ENCODE results near the gene CPXM1. TPM values are rescaled to one million over a fixed set of nuclear protein-coding genes. Genes with fewer than 3 reads are reported as not detected.

Gene CPXM1
- polyA plus RNA-seq, 1 donor = 28.6 TPM

GRCh38 chr20:2749343-2749950, 51.0 kb downstream of the CPXM1 start:
- H3K9me3 ChIP-seq (ENCODE audit: control insufficient read depth, low read depth, low read length) = no peaks in the 10 kb centered on the region
- WGBS (ENCODE audit: insufficient coverage, low lambda C conversion rate) = no CpG with 5 or more reads among the region's 49 CpGs
- no peak overlapping the region for H3K4me3 ChIP-seq (ENCODE audit: low read length)
- H3K36me3 ChIP-seq (ENCODE audit: control insufficient read depth, insufficient read depth, low read length) = no peaks in the 10 kb centered on the region
- no peak overlapping the region for H3K27ac ChIP-seq (ENCODE audit: low read length)
- H3K4me1 ChIP-seq (ENCODE audit: control insufficient read depth, insufficient read depth, low read length) = peaks cover 16% of the 10 kb centered on the region
- peaks cover 72% of the 10 kb centered on the region for H3K27me3 ChIP-seq (ENCODE audit: control insufficient read depth, insufficient read depth, low read length)
- no peak for DNase-seq

GRCh38 chr20:2748551-2749342, 51.7 kb downstream of the CPXM1 start:
- no peak overlapping the region for H3K4me3 ChIP-seq (ENCODE audit: low read length)
- no peaks in the 10 kb centered on the region for H3K36me3 ChIP-seq (ENCODE audit: control insufficient read depth, insufficient read depth, low read length)
- DNase-seq = no peak
- H3K27me3 ChIP-seq (ENCODE audit: control insufficient read depth, insufficient read depth, low read length) = peaks cover 65% of the 10 kb centered on the region
- WGBS (ENCODE audit: insufficient coverage, low lambda C conversion rate) = no CpG with 5 or more reads among the region's 10 CpGs
- no peak overlapping the region for H3K27ac ChIP-seq (ENCODE audit: low read length)
- H3K4me1 ChIP-seq (ENCODE audit: control insufficient read depth, insufficient read depth, low read length) = peaks cover 16% of the 10 kb centered on the region
- H3K9me3 ChIP-seq (ENCODE audit: control insufficient read depth, low read depth, low read length) = no peaks in the 10 kb centered on the region

GRCh38 chr20:2747676-2748235, 52.7 kb downstream of the CPXM1 start:
- Histone ChIP-seq H3K36me3 (ENCODE audit: control insufficient read depth, insufficient read depth, low read length) (no peaks in the 10 kb centered on the region), H3K4me3 (ENCODE audit: low read length) (no peak overlapping the region), H3K9me3 (ENCODE audit: control insufficient read depth, low read depth, low read length) (no peaks in the 10 kb centered on the region), H3K4me1 (ENCODE audit: control insufficient read depth, insufficient read depth, low read length) (peaks cover 12% of the 10 kb centered on the region), H3K27ac (ENCODE audit: low read length) (no peak overlapping the region), H3K27me3 (ENCODE audit: control insufficient read depth, insufficient read depth, low read length) (peaks cover 58% of the 10 kb centered on the region)
- 80% methylated on average over 1 of the region's 8 CpGs for WGBS (ENCODE audit: insufficient coverage, low lambda C conversion rate)
- no peak for DNase-seq

GRCh38 chr20:2746636-2747265, 53.7 kb downstream of the CPXM1 start:
- no peaks in the 10 kb centered on the region for H3K9me3 ChIP-seq (ENCODE audit: control insufficient read depth, low read depth, low read length)
- no CpG with 5 or more reads among the region's 8 CpGs for WGBS (ENCODE audit: insufficient coverage, low lambda C conversion rate)
- DNase-seq = no peak
- peaks cover 61% of the 10 kb centered on the region for H3K27me3 ChIP-seq (ENCODE audit: control insufficient read depth, insufficient read depth, low read length)
- H3K4me3 ChIP-seq (ENCODE audit: low read length) = no peak overlapping the region
- peaks cover 8% of the 10 kb centered on the region for H3K4me1 ChIP-seq (ENCODE audit: control insufficient read depth, insufficient read depth, low read length)
- H3K36me3 ChIP-seq (ENCODE audit: control insufficient read depth, insufficient read depth, low read length) = no peaks in the 10 kb centered on the region
- no peak overlapping the region for H3K27ac ChIP-seq (ENCODE audit: low read length)

GRCh38 chr20:2745936-2746635, 54.3 kb downstream of the CPXM1 start:
- H3K36me3 ChIP-seq (ENCODE audit: control insufficient read depth, insufficient read depth, low read length) = no peaks in the 10 kb centered on the region
- no peak for DNase-seq
- H3K9me3 ChIP-seq (ENCODE audit: control insufficient read depth, low read depth, low read length) = no peaks in the 10 kb centered on the region
- H3K27me3 ChIP-seq (ENCODE audit: control insufficient read depth, insufficient read depth, low read length) = peaks cover 55% of the 10 kb centered on the region
- WGBS (ENCODE audit: insufficient coverage, low lambda C conversion rate) = no CpG with 5 or more reads among the region's 4 CpGs
- H3K4me3 ChIP-seq (ENCODE audit: low read length) = no peak overlapping the region
- no peak overlapping the region for H3K27ac ChIP-seq (ENCODE audit: low read length)
- H3K4me1 ChIP-seq (ENCODE audit: control insufficient read depth, insufficient read depth, low read length) = peaks cover 3% of the 10 kb centered on the region

GRCh38 chr20:2745060-2745910, 55.1 kb downstream of the CPXM1 start:
- no peak overlapping the region for H3K27ac ChIP-seq (ENCODE audit: low read length)
- 100% methylated on average over 1 of the region's 12 CpGs for WGBS (ENCODE audit: insufficient coverage, low lambda C conversion rate)

More at GRCh38 chr20:2745060-2745910, 55.1 kb downstream of the CPXM1 start:
- DNase-seq = no peak
- peaks cover 46% of the 10 kb centered on the region for H3K27me3 ChIP-seq (ENCODE audit: control insufficient read depth, insufficient read depth, low read length)
- peaks cover 3% of the 10 kb centered on the region for H3K4me1 ChIP-seq (ENCODE audit: control insufficient read depth, insufficient read depth, low read length)
- no peak overlapping the region for H3K4me3 ChIP-seq (ENCODE audit: low read length)
- no peaks in the 10 kb centered on the region for H3K9me3 ChIP-seq (ENCODE audit: control insufficient read depth, low read depth, low read length)
- no peaks in the 10 kb centered on the region for H3K36me3 ChIP-seq (ENCODE audit: control insufficient read depth, insufficient read depth, low read length)

Other genes with a start within 250 kb of the CPXM1 start
- gene NOP56, start 148.0 kb downstream of the CPXM1 start, polyA plus RNA-seq = 208 TPM
- 124 TPM for gene IDH3B, start 136.4 kb downstream of the CPXM1 start, polyA plus RNA-seq
- gene EBF4, start 107.8 kb downstream of the CPXM1 start, polyA plus RNA-seq = 12.2 TPM
- gene C20orf141, start 14.4 kb upstream of the CPXM1 start, polyA plus RNA-seq = not detected
- gene TMEM239, start 15.7 kb upstream of the CPXM1 start, polyA plus RNA-seq = 0.01 TPM
- 43.4 TPM for gene PCED1A, start 40.0 kb upstream of the CPXM1 start, polyA plus RNA-seq
- 33.5 TPM for gene VPS16, start 40.1 kb upstream of the CPXM1 start, polyA plus RNA-seq
- 52.7 TPM for gene PTPRA, start 72.9 kb upstream of the CPXM1 start, polyA plus RNA-seq
- 1.2 TPM for gene GNRH2, start 243.0 kb upstream of the CPXM1 start, polyA plus RNA-seq
- 60.8 TPM for gene MRPS26, start 245.4 kb upstream of the CPXM1 start, polyA plus RNA-seq

All from large intestine (tissue), 3 donors.